ENCODE data around the gene CCBE1.

DNA sequence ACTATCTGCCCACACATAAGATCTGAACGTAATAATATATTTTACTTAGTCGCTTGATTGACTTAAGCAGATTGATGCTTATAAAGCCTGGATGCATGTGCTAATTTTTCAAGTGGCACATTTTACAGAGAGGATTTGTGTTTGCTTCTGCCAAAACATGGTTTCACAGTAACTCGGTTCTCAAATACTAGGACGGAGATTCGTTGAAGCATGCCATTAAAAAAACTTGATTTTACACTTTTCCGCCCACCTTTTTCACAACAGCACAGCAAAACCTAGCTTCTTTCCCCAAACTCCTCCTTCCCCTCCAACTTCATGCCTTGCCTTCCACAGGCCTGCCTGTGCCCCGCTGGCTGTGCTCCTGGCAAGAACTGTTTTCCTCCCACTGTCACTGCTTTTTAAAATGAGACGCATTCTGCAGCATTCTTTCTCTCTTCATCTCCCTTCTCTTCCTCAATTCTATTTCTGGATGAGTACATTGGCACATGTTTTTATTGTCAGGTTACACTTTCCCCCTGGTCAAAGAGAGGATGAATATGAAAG lies 283.0 kb downstream of the CCBE1 start:
- TF ChIP-seq, protein P1, sequence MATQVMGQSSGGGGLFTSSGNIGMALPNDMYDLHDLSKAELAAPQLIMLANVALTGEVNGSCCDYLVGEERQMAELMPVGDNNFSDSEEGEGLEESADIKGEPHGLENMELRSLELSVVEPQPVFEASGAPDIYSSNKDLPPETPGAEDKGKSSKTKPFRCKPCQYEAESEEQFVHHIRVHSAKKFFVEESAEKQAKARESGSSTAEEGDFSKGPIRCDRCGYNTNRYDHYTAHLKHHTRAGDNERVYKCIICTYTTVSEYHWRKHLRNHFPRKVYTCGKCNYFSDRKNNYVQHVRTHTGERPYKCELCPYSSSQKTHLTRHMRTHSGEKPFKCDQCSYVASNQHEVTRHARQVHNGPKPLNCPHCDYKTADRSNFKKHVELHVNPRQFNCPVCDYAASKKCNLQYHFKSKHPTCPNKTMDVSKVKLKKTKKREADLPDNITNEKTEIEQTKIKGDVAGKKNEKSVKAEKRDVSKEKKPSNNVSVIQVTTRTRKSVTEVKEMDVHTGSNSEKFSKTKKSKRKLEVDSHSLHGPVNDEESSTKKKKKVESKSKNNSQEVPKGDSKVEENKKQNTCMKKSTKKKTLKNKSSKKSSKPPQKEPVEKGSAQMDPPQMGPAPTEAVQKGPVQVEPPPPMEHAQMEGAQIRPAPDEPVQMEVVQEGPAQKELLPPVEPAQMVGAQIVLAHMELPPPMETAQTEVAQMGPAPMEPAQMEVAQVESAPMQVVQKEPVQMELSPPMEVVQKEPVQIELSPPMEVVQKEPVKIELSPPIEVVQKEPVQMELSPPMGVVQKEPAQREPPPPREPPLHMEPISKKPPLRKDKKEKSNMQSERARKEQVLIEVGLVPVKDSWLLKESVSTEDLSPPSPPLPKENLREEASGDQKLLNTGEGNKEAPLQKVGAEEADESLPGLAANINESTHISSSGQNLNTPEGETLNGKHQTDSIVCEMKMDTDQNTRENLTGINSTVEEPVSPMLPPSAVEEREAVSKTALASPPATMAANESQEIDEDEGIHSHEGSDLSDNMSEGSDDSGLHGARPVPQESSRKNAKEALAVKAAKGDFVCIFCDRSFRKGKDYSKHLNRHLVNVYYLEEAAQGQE (IDR thresholded peaks at IDR 0.05; ENCODE audit: insufficient read depth in 1 of 2, low read depth in 2 of 2, low read length in 2 of 2): no peak
- no peak for TF ChIP-seq POLR2AphosphoS5 (IDR thresholded peaks at IDR 0.05; ENCODE audit: low read depth, low read length)
- no peak for TF ChIP-seq TAF1 (IDR thresholded peaks at IDR 0.05; ENCODE audit: borderline replicate concordance, insufficient read depth, low read length)

All from PFSK-1 (cell line).